B cell (primary cell): ENCODE data around the gene HOXB13. TPM values are rescaled to one million over a fixed set of nuclear protein-coding genes. Genes with fewer than 3 reads are reported as not detected.

Experiments
- ATAC-seq: fragments of 200-7000 bp; cut with Tn5 transposase; one replicate; pipeline ENCODE4 v1.10.0; 2021; ENCODE audit warnings: low read depth, mild to moderate bottlenecking, moderate number of reproducible peaks, moderate library complexity
- CTCF ChIA-PET: fragments of 350-600 bp; sonication (Branson Sonifier 250); formaldehyde crosslinking; loops from one replicate; lab custom pipeline; 2021; ENCODE audit warnings: antibody characterized with exemption, inconsistent platforms; lab: Charles Lee
- POLR2A ChIA-PET: fragments of 350-600 bp; sonication (Branson Sonifier 250); formaldehyde crosslinking; loops from one replicate; lab custom pipeline; 2021; ENCODE audit warnings: antibody characterized with exemption; lab: Charles Lee
- DNase-seq: peaks from one replicate; pipeline ENCODE4 v3.0.0; 2013
- H2AFZ ChIP-seq: 2 replicates; pipeline ENCODE4 v1.6.1; 2012; ENCODE audit warnings: mild to moderate bottlenecking, low read depth, low read length; ENCODE audit not compliant: insufficient read depth, poor library complexity, severe bottlenecking
- H3K27ac ChIP-seq, 2 donors: 1 replicate in 1 of 2; 2 replicates in 1 of 2; pipeline ENCODE4 v1.5.1; 2012 to 2013; ENCODE audit warnings: low read length in 2 of 2, mild to moderate bottlenecking in 2 of 2, moderate library complexity in 1 of 2
- H3K27me3 ChIP-seq, 4 experiments: fragments of 200-600 bp in 1 of 4; sonication (generic) in 1 of 4; replicated peaks in 1 of 4; 1 replicate in 2 of 4; 2 replicates in 2 of 4; pipeline versions ENCODE4 v1.6.1 to v1.7.0; 2013 to 2016; ENCODE audit warnings: low read length in 3 of 4, mild to moderate bottlenecking in 2 of 4, mixed read lengths in 1 of 4, moderate library complexity in 1 of 4; ENCODE audit not compliant: insufficient read depth in 4 of 4, control insufficient read depth in 3 of 4; ENCODE audit errors: control extremely low read depth in 1 of 4
- H3K36me3 ChIP-seq, 2 experiments: replicated peaks in 1 of 2; 1 replicate in 1 of 2; 2 replicates in 1 of 2; pipeline versions ENCODE4 v1.6.1 to v1.7.1; 2013; ENCODE audit warnings: low read length in 1 of 2; ENCODE audit not compliant: insufficient read depth in 2 of 2, control insufficient read depth in 1 of 2; ENCODE audit errors: control extremely low read depth in 1 of 2, extremely low read depth in 1 of 2
- H3K4me1 ChIP-seq, 2 donors: fragments of 200-600 bp in 1 of 2; sonication (generic) in 1 of 2; 1 replicate in 1 of 2; 2 replicates in 1 of 2; pipeline versions ENCODE4 v1.5.1 to v1.6.1; 2013 to 2017; ENCODE audit warnings: low read length in 2 of 2; ENCODE audit not compliant: control insufficient read depth in 2 of 2, insufficient read depth in 2 of 2
- H3K4me2 ChIP-seq: replicated peaks from 2 replicates; pipeline ENCODE3; 2012; ENCODE audit warnings: mild to moderate bottlenecking, low read depth, low read length; ENCODE audit not compliant: poor library complexity, severe bottlenecking
- H3K4me3 ChIP-seq, 5 experiments: fragments of 200-600 bp in 1 of 5; sonication (generic) in 1 of 5; 1 replicate in 3 of 5; 2 replicates in 2 of 5; pipeline versions ENCODE4 v1.5.1 to v1.7.0; 2011 to 2016; ENCODE audit warnings: low read length in 4 of 5, mild to moderate bottlenecking in 4 of 5, low read depth in 2 of 5, control low read depth in 1 of 5, moderate library complexity in 1 of 5; ENCODE audit not compliant: insufficient read depth in 1 of 5; ENCODE audit errors: control extremely low read depth in 1 of 5, extremely low read depth in 1 of 5
- H3K79me2 ChIP-seq: fragments of 200-600 bp; sonication (generic); one replicate; pipeline ENCODE4 v1.6.0; 2016; ENCODE audit warnings: low read length; ENCODE audit not compliant: control insufficient read depth, insufficient read depth
- H3K9ac ChIP-seq: fragments of 200-600 bp; sonication (generic); 2 replicates; pipeline ENCODE4 v1.6.1; 2017; ENCODE audit warnings: mild to moderate bottlenecking, low read length, moderate library complexity
- H3K9me3 ChIP-seq, 3 donors: one replicate each; pipeline versions ENCODE4 v1.6.1 to v1.7.1; 2013; ENCODE audit warnings: low read length in 2 of 3; ENCODE audit not compliant: control insufficient read depth in 2 of 3, insufficient read depth in 1 of 3; ENCODE audit errors: control extremely low read depth in 1 of 3
- H4K20me1 ChIP-seq: 2 replicates; pipeline ENCODE4 v1.6.0; 2012; ENCODE audit warnings: mild to moderate bottlenecking, low read length; ENCODE audit not compliant: insufficient read depth, control insufficient read depth, poor library complexity, severe bottlenecking
- H3K27ac Mint-ChIP-seq: one replicate; pipeline ENCODE4 v1.8.0; 2021; ENCODE audit warnings: mixed read lengths
- H3K27me3 Mint-ChIP-seq: one replicate; pipeline ENCODE4 v1.8.0; 2021; ENCODE audit warnings: mixed read lengths
- H3K4me1 Mint-ChIP-seq: one replicate; pipeline ENCODE4 v1.8.0; 2021; ENCODE audit warnings: mixed read lengths
- H3K4me3 Mint-ChIP-seq: one replicate; pipeline ENCODE4 v1.8.0; 2021; ENCODE audit warnings: mixed read lengths
- H3K9me3 Mint-ChIP-seq: one replicate; pipeline ENCODE4 v1.8.0; 2022; ENCODE audit warnings: mixed read lengths; ENCODE audit not compliant: insufficient read depth
- EZH2 ChIP-seq: IDR thresholded peaks from 2 replicates; pipeline ENCODE4 v1.6.1; 2012; ENCODE audit warnings: borderline replicate concordance, low read depth, mild to moderate bottlenecking, moderate library complexity, low read length; ENCODE audit not compliant: insufficient read depth, poor library complexity, severe bottlenecking
- WGBS: methylation state at CpG from one replicate; pipeline ENCODE4 v1.1.5; 2013; ENCODE audit warnings: missing lambda C conversion rate; ENCODE audit not compliant: insufficient coverage; 5-methylcytosine and 5-hydroxymethylcytosine counted together
- intact Hi-C: fragments of 100-400 bp; cut with micrococcal nuclease; formaldehyde crosslinking; loops from one replicate; pipeline ENCODE4 v1.10.0; 2022
- polyA plus RNA-seq: library from polyadenylated mRNA; depleted of rRNA; stranded (reverse); fragments of >200 nt; gene quantifications from 2 replicates; pipeline ENCODE4 v1.2.3, GENCODE V29; 2012
- total RNA-seq, 2 donors: library from RNA; stranded (reverse); fragments of 120-200 nt in 1 of 2; gene quantifications; 1 replicate in 1 of 2; 2 replicates in 1 of 2; pipeline versions ENCODE4 v1.2.3 to v1.2.4, GENCODE V29; 2013 to 2022
- TF ChIP-seq, protein P1 (sequence below): fragments of 200-600 bp; IDR thresholded peaks from one replicate; pipeline ENCODE4 v1.8.0; 2022; ENCODE audit warnings: antibody characterized with exemption, mild to moderate bottlenecking

The HOXB13 gene
- total and polyA plus RNA-seq, 2 donors (not counting 1 experiment from before 2014, with no cell fraction given), result not detected

DNA sequence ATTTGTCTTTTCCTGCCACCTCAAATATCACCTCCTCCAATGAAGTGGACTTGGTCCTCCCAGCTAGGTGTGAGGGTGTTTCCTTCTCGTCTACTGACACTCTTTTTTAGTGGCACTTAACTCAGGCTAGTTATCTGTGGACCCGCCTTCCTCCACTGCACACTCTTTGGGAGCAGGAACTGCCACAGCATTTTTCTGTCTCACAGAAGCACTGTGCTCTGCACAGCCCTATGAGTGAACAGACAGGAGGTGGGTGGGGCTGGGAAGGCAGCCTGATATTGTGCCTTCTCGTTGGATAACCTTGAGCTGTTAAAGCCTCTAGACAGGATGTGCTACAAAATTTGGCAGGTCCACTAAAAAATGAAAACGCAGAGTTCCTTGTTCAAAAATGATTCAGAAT is 31.9 kb upstream of the HOXB13 start:
- Histone ChIP-seq H3K79me2 (no peaks in the 10 kb centered on the region), H3K9ac (no peak overlapping the region), H3K27me3 (peaks cover 0 to 50% (median 24%) of the 10 kb centered on the region in 4 experiments), H3K4me2 (no peak overlapping the region), H4K20me1 (no peaks in the 10 kb centered on the region), H3K4me1 (peaks cover 1 to 3% of the 10 kb centered on the region in 2 donors), H3K27ac (no peak overlapping the region), H3K4me3 (no peak overlapping the region), H2AFZ (no peak overlapping the region), H3K9me3 (peaks cover 0 to 3% (median 0%) of the 10 kb centered on the region in 3 donors), H3K36me3 (no peaks in the 10 kb centered on the region)
- H3K4me1 Mint-ChIP-seq, result peaks cover 7% of the 10 kb centered on the region
- intact Hi-C loops, result no loop called here
- ATAC-seq, result no peak
- H3K27me3 Mint-ChIP-seq, result peaks cover 73% of the 10 kb centered on the region
- H3K9me3 Mint-ChIP-seq, result no peaks in the 10 kb centered on the region
- ChIA-PET POLR2A (no interaction called here), CTCF (no interaction called here)
- 55% methylated on average over 2 of the region's 4 CpGs for WGBS
- H3K27ac Mint-ChIP-seq, result no peak overlapping the region
- no peak for DNase-seq
- TF ChIP-seq EZH2, result no peak
- TF ChIP-seq, protein P1, sequence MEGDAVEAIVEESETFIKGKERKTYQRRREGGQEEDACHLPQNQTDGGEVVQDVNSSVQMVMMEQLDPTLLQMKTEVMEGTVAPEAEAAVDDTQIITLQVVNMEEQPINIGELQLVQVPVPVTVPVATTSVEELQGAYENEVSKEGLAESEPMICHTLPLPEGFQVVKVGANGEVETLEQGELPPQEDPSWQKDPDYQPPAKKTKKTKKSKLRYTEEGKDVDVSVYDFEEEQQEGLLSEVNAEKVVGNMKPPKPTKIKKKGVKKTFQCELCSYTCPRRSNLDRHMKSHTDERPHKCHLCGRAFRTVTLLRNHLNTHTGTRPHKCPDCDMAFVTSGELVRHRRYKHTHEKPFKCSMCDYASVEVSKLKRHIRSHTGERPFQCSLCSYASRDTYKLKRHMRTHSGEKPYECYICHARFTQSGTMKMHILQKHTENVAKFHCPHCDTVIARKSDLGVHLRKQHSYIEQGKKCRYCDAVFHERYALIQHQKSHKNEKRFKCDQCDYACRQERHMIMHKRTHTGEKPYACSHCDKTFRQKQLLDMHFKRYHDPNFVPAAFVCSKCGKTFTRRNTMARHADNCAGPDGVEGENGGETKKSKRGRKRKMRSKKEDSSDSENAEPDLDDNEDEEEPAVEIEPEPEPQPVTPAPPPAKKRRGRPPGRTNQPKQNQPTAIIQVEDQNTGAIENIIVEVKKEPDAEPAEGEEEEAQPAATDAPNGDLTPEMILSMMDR, result no peak
- no peak overlapping the region for H3K4me3 Mint-ChIP-seq

DNA sequence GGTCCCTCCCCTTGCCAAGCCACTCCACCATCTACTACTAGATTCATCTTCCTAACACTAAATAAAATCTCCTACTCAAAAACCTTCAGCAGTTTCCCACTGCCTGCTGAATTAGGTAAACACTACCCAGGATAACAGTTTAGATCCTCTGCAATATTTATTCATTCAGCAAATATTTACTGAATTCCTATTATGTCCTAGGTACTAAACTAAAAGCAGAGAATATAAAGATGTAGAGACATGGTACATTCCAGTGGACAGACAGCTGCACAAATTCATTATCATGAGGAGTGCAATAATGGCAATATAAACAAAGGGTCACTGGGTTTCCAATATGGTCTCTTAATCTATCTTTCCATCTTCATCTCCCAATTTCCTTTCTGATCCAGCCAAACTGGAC is 30.7 kb upstream of the HOXB13 start:
- Mint-ChIP-seq H3K9me3 (no peaks in the 10 kb centered on the region), H3K27me3 (peaks cover 77% of the 10 kb centered on the region), H3K4me1 (peaks cover 11% of the 10 kb centered on the region), H3K27ac (no peak overlapping the region), H3K4me3 (no peak overlapping the region)
- ATAC-seq (no peak), DNase-seq (no peak)
- ChIA-PET CTCF (interaction anchor here (0.8 kb wide), 1 partner anchor 34 kb away, joined by 3 read pairs; no protein-coding TSS in a partner anchor), POLR2A (no interaction called here)
- H3K4me2 ChIP-seq, result no peak overlapping the region
- no peaks in the 10 kb centered on the region for H3K36me3 ChIP-seq
- intact Hi-C loops, result no loop called here
- peaks cover 13 to 14% of the 10 kb centered on the region in 2 donors for H3K4me1 ChIP-seq
- H2AFZ ChIP-seq, result no peak overlapping the region
- H3K27me3 ChIP-seq, result peaks cover 0 to 61% (median 31%) of the 10 kb centered on the region in 4 experiments
- H4K20me1 ChIP-seq, result no peaks in the 10 kb centered on the region
- peaks cover 0 to 11% (median 0%) of the 10 kb centered on the region in 3 donors for H3K9me3 ChIP-seq
- no peak overlapping the region for H3K4me3 ChIP-seq
- TF ChIP-seq, protein P1, result no peak
- no peak for TF ChIP-seq EZH2
- no peak overlapping the region for H3K9ac ChIP-seq
- no peak overlapping the region for H3K27ac ChIP-seq
- H3K79me2 ChIP-seq, result no peaks in the 10 kb centered on the region
